Measurements from ENCODE around the gene KCNH6.

Gene KCNH6

GRCh38 chr17:63486317-63487013, 36.7 kb upstream of the KCNH6 start:
- FAIRE-seq (peak; percentile 84), DNase-seq (ENCODE audit: low spot score) (no peak)

GRCh38 chr17:63487014-63487339, 36.2 kb upstream of the KCNH6 start:
- DNase-seq (ENCODE audit: low spot score) = no peak
- FAIRE-seq = no peak

GRCh38 chr17:63488851-63489250, 34.3 kb upstream of the KCNH6 start:
- DNase-seq (ENCODE audit: low spot score) (no peak), FAIRE-seq (no peak)

GRCh38 chr17:63489291-63489690, 33.9 kb upstream of the KCNH6 start:
- FAIRE-seq = no peak
- DNase-seq (ENCODE audit: low spot score) = no peak

- FAIRE-seq (peak; percentile 32), DNase-seq (ENCODE audit: low spot score) (no peak)
Measured at GRCh38 chr17:63490329-63490728, 32.8 kb upstream of the KCNH6 start.

- DNase-seq (ENCODE audit: low spot score) (no peak), FAIRE-seq (peak; percentile 72)
Measured at GRCh38 chr17:63490858-63491400, 32.2 kb upstream of the KCNH6 start.

- DNase-seq (ENCODE audit: low spot score) (no peak), FAIRE-seq (peak; percentile 75)
Measured at GRCh38 chr17:63491413-63491812, 31.7 kb upstream of the KCNH6 start.

- DNase-seq (ENCODE audit: low spot score) = no peak
- FAIRE-seq = peak; percentile 46
Measured at GRCh38 chr17:63491977-63492618, 31.1 kb upstream of the KCNH6 start.

- DNase-seq (ENCODE audit: low spot score) = no peak
- no peak for FAIRE-seq
Measured at GRCh38 chr17:63492940-63493339, 30.2 kb upstream of the KCNH6 start.

- FAIRE-seq (peak; percentile 9), DNase-seq (ENCODE audit: low spot score) (no peak)
Measured at GRCh38 chr17:63493411-63493810, 29.7 kb upstream of the KCNH6 start.

- FAIRE-seq = no peak
- no peak for DNase-seq (ENCODE audit: low spot score)
Measured at GRCh38 chr17:63494300-63494928, 28.7 kb upstream of the KCNH6 start.

GRCh38 chr17:63495491-63495890, 27.7 kb upstream of the KCNH6 start:
- no peak for DNase-seq (ENCODE audit: low spot score)
- no peak for FAIRE-seq

GRCh38 chr17:63496177-63496576, 27.0 kb upstream of the KCNH6 start:
- DNase-seq (ENCODE audit: low spot score) (no peak), FAIRE-seq (no peak)

GRCh38 chr17:63496663-63497400, 26.3 kb upstream of the KCNH6 start:
- DNase-seq (ENCODE audit: low spot score) = no peak
- FAIRE-seq = peak; percentile 27

- peak; percentile 42 for FAIRE-seq
- no peak for DNase-seq (ENCODE audit: low spot score)
Measured at GRCh38 chr17:63497708-63498483, 25.3 kb upstream of the KCNH6 start.

- FAIRE-seq (no peak), DNase-seq (ENCODE audit: low spot score) (no peak)
Measured at GRCh38 chr17:63498626-63499195, 24.4 kb upstream of the KCNH6 start.

- FAIRE-seq = peak; percentile 73
- DNase-seq (ENCODE audit: low spot score) = no peak
Measured at GRCh38 chr17:63500543-63501390, 22.4 kb upstream of the KCNH6 start.

- FAIRE-seq = no peak
- DNase-seq (ENCODE audit: low spot score) = no peak
Measured at GRCh38 chr17:63503341-63503705, 19.8 kb upstream of the KCNH6 start.

GRCh38 chr17:63504261-63504660, 18.9 kb upstream of the KCNH6 start:
- FAIRE-seq (no peak), DNase-seq (ENCODE audit: low spot score) (no peak)

- DNase-seq (ENCODE audit: low spot score) (no peak), FAIRE-seq (no peak)
Measured at GRCh38 chr17:63505341-63505740, 17.8 kb upstream of the KCNH6 start.
